Neural progenitor cell (in vitro differentiated cells): Measurements from ENCODE around the gene ATG16L1. TPM values are rescaled to one million over a fixed set of nuclear protein-coding genes. Genes with fewer than 3 reads are reported as not detected.

Source experiments
- DNase-seq: peaks from one replicate; pipeline ENCODE4 v3.0.0-alpha.2; 2016; ENCODE audit warnings: low spot score
- H2AFZ ChIP-seq: fragments of 200-600 bp; sonication (generic); replicated peaks from 2 replicates; pipeline ENCODE4 v1.6.1; 2016; ENCODE audit warnings: antibody characterized with exemption
- H3F3A ChIP-seq: fragments of 200-600 bp; sonication (generic); 2 replicates; pipeline ENCODE4 v1.6.1; 2016; ENCODE audit warnings: antibody characterized with exemption, low read depth
- H3K27ac ChIP-seq: fragments of 200-600 bp; sonication (generic); 2 replicates; pipeline ENCODE4 v1.5.1; 2016; ENCODE audit warnings: mild to moderate bottlenecking
- H3K27me3 ChIP-seq: fragments of 200-600 bp; sonication (generic); 2 replicates; pipeline ENCODE4 v1.6.1; 2016; ENCODE audit warnings: mild to moderate bottlenecking, moderate library complexity
- H3K36me3 ChIP-seq: fragments of 200-600 bp; sonication (generic); 2 replicates; pipeline ENCODE4 v1.5.1; 2016
- H3K4me1 ChIP-seq: fragments of 200-600 bp; sonication (generic); 2 replicates; pipeline ENCODE4 v1.6.1; 2016; ENCODE audit warnings: mixed run types
- H3K4me2 ChIP-seq: fragments of 200-600 bp; sonication (generic); 2 replicates; pipeline ENCODE4 v1.6.1; 2016
- H3K4me3 ChIP-seq: fragments of 200-600 bp; sonication (generic); 2 replicates; pipeline ENCODE4 v1.5.1; 2016
- H3K79me2 ChIP-seq: fragments of 200-600 bp; sonication (generic); 2 replicates; pipeline ENCODE4 v1.6.1; 2016; ENCODE audit warnings: low read depth
- H3K9ac ChIP-seq: fragments of 200-600 bp; sonication (generic); 2 replicates; pipeline ENCODE4 v1.6.1; 2016
- H3K9me3 ChIP-seq: fragments of 200-600 bp; sonication (generic); 2 replicates; pipeline ENCODE4 v1.5.1; 2016; ENCODE audit warnings: low read depth
- H4K20me1 ChIP-seq: fragments of 200-600 bp; sonication (generic); 2 replicates; pipeline ENCODE4 v1.6.1; 2016; ENCODE audit warnings: low read depth
- H3K27ac Mint-ChIP-seq: 3 replicates; pipeline ENCODE4 v1.8.0; 2021; ENCODE audit warnings: mixed read lengths
- H3K27me3 Mint-ChIP-seq: 2 replicates; pipeline ENCODE4 v1.8.0; 2022; ENCODE audit warnings: low read depth, mild to moderate bottlenecking, inconsistent platforms, moderate library complexity, mixed read lengths; ENCODE audit not compliant: insufficient read depth
- H3K36me3 Mint-ChIP-seq: 3 replicates; pipeline ENCODE4 v1.8.0; 2021; ENCODE audit warnings: mixed read lengths
- H3K4me1 Mint-ChIP-seq: 3 replicates; pipeline ENCODE4 v1.8.0; 2021; ENCODE audit warnings: mixed read lengths
- H3K4me3 Mint-ChIP-seq: 3 replicates; pipeline ENCODE4 v1.8.0; 2021; ENCODE audit warnings: mild to moderate bottlenecking, moderate library complexity, mixed read lengths
- H3K9me3 Mint-ChIP-seq: 3 replicates; pipeline ENCODE4 v1.8.0; 2020; ENCODE audit warnings: mixed read lengths
- EZH2 ChIP-seq: fragments of 200-600 bp; sonication (generic); IDR thresholded peaks from 2 replicates; pipeline ENCODE4 v1.6.1; 2017; ENCODE audit warnings: antibody characterized with exemption, mild to moderate bottlenecking, moderate library complexity
- EZH2phosphoT487 ChIP-seq: fragments of 200-600 bp; sonication (generic); IDR thresholded peaks from 2 replicates; pipeline ENCODE4 v1.6.1; 2017; ENCODE audit warnings: antibody characterized with exemption
- total RNA-seq: library from RNA; depleted of rRNA; stranded (reverse); fragments of >200 nt; gene quantifications from 2 replicates; pipeline ENCODE4 v1.2.3, GENCODE V29; 2015; ENCODE audit warnings: low replicate concordance
- TF ChIP-seq, protein P1 (sequence below): fragments of 200-600 bp; sonication (generic); IDR thresholded peaks from 2 replicates; pipeline ENCODE4 v1.5.1; 2017; ENCODE audit warnings: antibody characterized with exemption, mild to moderate bottlenecking

ATG16L1 gene
- total RNA-seq, 1 donor from 2014 or later = 25.3 TPM

DNA sequence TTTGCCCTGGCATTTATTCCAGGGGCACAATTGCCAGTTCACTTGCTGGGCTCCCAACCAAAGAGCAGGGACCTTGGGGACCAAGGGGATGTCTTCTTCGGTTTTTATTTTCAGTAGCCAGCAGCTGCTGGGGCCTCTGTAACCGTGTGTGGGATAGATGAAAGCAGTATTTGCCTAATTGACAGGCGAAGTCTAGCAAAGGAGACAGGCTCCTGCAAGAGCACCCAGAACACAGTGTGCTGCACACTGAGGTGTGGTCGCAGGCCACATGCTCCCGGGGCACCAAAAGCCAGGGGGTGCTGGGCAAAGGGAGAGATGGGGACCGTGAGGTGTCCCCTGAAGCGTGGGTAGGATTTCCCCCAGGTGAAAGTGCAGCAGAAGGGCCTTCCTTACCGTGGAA, 61.4 kb downstream of the ATG16L1 start:
- Mint-ChIP-seq H3K4me3 (no peak overlapping the region), H3K27ac (no peak overlapping the region), H3K27me3 (peaks cover 5% of the 10 kb centered on the region), H3K4me1 (no peaks in the 10 kb centered on the region), H3K36me3 (no peaks in the 10 kb centered on the region), H3K9me3 (no peaks in the 10 kb centered on the region)
- peaks cover 5% of the 10 kb centered on the region for H3K27me3 ChIP-seq
- no peaks in the 10 kb centered on the region for H3K4me1 ChIP-seq
- H3K9me3 ChIP-seq = no peaks in the 10 kb centered on the region
- no peaks in the 10 kb centered on the region for H3F3A ChIP-seq
- H3K79me2 ChIP-seq = no peaks in the 10 kb centered on the region
- no peaks in the 10 kb centered on the region for H3K36me3 ChIP-seq
- H3K27ac ChIP-seq = no peak overlapping the region
- no peak overlapping the region for H3K9ac ChIP-seq
- no peak overlapping the region for H2AFZ ChIP-seq
- no peak overlapping the region for H3K4me3 ChIP-seq
- no peak for TF ChIP-seq EZH2
- TF ChIP-seq, protein P1, sequence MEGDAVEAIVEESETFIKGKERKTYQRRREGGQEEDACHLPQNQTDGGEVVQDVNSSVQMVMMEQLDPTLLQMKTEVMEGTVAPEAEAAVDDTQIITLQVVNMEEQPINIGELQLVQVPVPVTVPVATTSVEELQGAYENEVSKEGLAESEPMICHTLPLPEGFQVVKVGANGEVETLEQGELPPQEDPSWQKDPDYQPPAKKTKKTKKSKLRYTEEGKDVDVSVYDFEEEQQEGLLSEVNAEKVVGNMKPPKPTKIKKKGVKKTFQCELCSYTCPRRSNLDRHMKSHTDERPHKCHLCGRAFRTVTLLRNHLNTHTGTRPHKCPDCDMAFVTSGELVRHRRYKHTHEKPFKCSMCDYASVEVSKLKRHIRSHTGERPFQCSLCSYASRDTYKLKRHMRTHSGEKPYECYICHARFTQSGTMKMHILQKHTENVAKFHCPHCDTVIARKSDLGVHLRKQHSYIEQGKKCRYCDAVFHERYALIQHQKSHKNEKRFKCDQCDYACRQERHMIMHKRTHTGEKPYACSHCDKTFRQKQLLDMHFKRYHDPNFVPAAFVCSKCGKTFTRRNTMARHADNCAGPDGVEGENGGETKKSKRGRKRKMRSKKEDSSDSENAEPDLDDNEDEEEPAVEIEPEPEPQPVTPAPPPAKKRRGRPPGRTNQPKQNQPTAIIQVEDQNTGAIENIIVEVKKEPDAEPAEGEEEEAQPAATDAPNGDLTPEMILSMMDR = no peak
- TF ChIP-seq EZH2phosphoT487 = no peak
- no peaks in the 10 kb centered on the region for H4K20me1 ChIP-seq
- H3K4me2 ChIP-seq = no peak overlapping the region
- DNase-seq = no peak

DNA sequence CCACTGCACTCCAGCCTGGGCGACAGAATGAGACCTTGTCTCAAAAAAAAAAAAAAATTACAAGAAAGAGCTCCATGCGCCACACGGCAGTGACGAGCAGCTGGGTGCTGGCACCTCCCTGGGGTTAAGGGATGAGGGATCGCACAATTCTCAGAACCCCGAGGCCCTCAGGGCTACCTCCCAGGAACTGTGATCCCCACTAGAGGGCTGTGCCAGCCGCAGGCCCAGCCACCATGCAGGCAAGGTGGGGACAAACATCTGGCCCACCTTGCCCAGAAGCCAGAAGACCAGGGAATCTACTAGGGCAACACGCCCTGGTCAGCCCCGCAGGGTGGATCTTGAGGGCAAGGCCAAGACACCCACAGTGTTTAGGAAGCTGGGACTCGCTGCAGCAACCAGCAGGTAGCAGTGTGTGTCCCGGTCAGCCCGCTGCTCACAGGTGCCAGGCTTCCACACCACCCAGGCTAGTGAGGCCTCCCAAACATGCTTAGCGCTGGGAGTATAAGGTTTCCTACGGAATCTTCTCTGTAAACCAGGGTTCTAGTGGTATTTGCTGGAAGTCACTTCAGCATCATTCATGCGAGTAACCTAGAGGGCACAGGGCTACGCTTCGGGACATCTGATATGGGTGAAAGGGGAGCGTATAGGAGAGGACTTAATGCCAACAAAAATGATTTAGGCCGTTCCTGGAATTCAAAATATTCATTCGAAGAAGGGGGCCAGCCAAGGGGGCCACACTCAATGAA, 62.9 kb downstream of the ATG16L1 start:
- Histone ChIP-seq H3K9me3 (no peaks in the 10 kb centered on the region), H3K4me2 (no peak overlapping the region), H3K4me1 (no peaks in the 10 kb centered on the region), H2AFZ (no peak overlapping the region), H3K4me3 (no peak overlapping the region), H3K9ac (no peak overlapping the region), H3F3A (no peaks in the 10 kb centered on the region), H4K20me1 (no peaks in the 10 kb centered on the region), H3K27me3 (peaks cover 19% of the 10 kb centered on the region), H3K79me2 (no peaks in the 10 kb centered on the region), H3K36me3 (no peaks in the 10 kb centered on the region), H3K27ac (no peak overlapping the region)
- H3K36me3 Mint-ChIP-seq = no peaks in the 10 kb centered on the region
- H3K27ac Mint-ChIP-seq = no peak overlapping the region
- H3K4me3 Mint-ChIP-seq = no peak overlapping the region
- TF ChIP-seq EZH2 (no peak), EZH2phosphoT487 (no peak)
- TF ChIP-seq, protein P1 = no peak
- no peak for DNase-seq
- peaks cover 16% of the 10 kb centered on the region for H3K27me3 Mint-ChIP-seq
- no peaks in the 10 kb centered on the region for H3K9me3 Mint-ChIP-seq
- H3K4me1 Mint-ChIP-seq = no peaks in the 10 kb centered on the region

DNA sequence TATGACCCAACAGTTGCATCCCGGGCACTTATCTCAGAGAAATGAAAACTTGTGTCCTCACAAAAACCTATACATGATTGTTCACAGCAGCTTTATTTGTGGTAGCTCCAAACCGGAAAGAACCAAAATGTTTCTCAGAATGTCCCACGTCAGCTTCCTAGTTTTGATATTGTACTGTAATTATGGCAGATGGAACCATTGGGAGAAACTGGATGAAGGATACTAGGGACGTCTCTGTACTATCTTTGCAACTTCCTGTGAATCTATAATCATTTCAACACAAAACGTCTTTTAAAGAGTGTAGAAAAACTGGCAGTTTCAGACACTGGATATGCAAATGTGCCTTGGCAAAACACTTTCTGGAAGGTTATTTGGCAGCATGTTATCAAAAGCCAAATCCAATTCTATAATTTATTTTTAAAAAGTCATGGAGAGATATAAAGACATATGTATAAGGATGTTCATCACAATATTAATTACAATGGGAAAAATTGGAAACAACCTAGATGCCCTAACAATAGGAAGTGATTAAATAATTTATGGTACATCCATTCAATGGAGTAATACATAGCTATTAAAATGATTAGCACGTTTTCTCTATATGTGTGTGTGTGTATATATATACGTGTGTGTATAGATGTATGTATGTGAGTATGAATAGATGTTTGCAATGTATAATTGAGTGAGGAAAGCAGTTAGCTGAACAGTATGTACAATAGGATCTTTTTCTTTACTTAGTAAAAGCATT, 65.9 kb downstream of the ATG16L1 start:
- Mint-ChIP-seq H3K27ac (peak overlapping the region; percentile 29), H3K4me3 (no peak overlapping the region), H3K4me1 (peaks cover 11% of the 10 kb centered on the region), H3K27me3 (peaks cover 15% of the 10 kb centered on the region), H3K9me3 (no peaks in the 10 kb centered on the region), H3K36me3 (no peaks in the 10 kb centered on the region)
- Histone ChIP-seq H3K9ac (no peak overlapping the region), H3F3A (no peaks in the 10 kb centered on the region), H3K4me1 (no peaks in the 10 kb centered on the region), H3K4me3 (no peak overlapping the region), H3K9me3 (no peaks in the 10 kb centered on the region), H3K36me3 (no peaks in the 10 kb centered on the region), H4K20me1 (no peaks in the 10 kb centered on the region), H2AFZ (no peak overlapping the region), H3K79me2 (no peaks in the 10 kb centered on the region), H3K27ac (no peak overlapping the region), H3K27me3 (peaks cover 45% of the 10 kb centered on the region), H3K4me2 (no peak overlapping the region)
- TF ChIP-seq, protein P1 = no peak
- TF ChIP-seq EZH2phosphoT487 = no peak
- TF ChIP-seq EZH2 = no peak
- DNase-seq = no peak
